ENCODE data around the gene KCNK16.

Gene KCNK16

DNA sequence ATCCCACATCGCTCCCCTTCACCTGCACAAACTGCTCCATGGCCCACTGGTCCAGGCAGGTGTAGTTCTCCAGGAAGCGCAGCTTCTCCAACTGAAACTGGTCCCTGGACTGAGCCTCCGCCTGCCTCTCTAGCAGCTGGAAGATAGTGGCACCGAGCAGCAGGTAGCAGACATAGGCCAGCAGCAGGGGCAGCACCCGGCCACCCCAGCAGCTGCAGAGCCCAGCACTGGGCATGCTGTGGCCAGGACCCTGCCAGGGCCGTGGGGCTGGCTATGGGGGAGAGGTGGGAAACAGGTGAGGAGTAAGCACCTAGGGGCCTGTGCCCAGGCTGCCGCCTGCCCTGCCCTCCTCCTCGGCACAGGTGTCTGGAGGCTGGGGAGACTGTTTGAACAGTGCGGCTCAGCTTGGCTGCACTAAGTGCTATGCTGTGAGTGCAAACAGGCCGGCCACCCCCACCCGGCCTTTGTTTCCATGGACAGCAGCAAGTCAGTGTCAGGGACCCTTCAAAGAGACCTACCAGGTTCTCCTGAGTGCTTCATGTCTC lies at the start of gene KCNK16:
KCNK16 (minus strand) TSS at position 397 of the 545 bp plus-strand sequence; CDS start at position 235, 162 bp downstream.
- DNase-seq = no peak

- no peak for DNase-seq
Measured at GRCh38 chr6:39370390-39370789, 47.9 kb upstream of the KCNK16 start.

GRCh38 chr6:39369987-39370386 lies 47.5 kb upstream of the KCNK16 start:
- DNase-seq = no peak

- no peak for DNase-seq
Measured at GRCh38 chr6:39367700-39368099, 45.2 kb upstream of the KCNK16 start.

GRCh38 chr6:39366931-39367618 lies 44.6 kb upstream of the KCNK16 start:
- no peak for DNase-seq

DNA sequence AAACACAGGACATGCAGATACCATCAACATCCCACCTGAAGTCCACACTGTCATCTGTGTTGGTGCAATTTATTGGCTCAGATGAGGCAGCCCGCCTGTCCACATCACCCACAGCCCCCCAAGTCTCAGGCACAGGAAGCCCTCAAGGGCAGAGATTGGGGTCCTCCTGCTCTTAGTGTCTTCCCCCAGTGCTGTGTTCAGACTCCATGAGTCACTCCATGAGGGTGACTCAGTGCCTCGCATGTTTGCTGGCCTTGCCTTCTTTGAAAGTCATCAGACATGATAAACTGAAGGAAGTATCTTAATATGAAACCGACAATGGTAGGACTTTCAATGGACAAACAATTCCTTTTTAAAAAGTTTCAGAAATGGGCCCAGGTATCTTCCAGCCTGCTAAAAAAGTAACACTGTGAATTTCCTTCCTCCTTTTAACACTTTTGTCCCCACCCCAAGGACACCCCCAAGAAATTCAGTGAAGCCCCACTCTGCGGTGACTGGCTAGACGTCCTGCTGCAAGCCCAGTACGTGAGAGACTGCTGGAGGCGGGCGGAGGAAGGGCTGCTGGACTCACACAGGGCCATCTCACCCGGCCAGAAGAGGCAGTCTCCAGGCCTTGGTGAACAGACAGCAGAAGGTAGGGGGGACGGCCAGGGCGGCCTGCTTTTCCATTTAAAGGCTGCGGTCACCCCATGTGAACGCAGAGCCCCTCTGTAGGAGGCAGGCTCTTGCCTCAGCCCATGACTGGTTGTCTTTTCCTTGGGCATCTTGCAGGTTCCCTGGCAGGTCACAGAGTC lies 43.0 kb upstream of the KCNK16 start:
- no peak for DNase-seq

DNA sequence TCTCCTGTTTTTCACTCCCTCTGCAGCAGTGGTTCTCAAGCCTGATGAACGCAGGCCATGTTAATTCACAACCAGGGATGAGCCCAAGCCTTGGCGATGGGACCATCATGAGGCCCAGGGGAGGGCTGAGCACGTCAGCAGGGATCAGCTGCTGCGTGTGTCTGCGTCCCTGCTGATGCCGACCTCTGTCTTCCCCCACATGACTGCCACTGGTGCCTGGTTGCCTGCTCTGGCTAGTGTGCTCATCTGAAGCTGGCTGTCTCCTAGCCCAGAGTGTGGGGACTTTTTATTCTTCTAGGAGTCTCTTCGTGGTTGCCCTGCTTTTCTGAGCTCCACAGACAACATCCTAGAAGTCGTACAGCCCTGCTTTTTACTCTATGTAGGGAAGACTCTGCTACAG lies 40.8 kb upstream of the KCNK16 start:
- no peak for DNase-seq

GRCh38 chr6:39362487-39362865 lies 40.0 kb upstream of the KCNK16 start:
- DNase-seq = no peak

DNA sequence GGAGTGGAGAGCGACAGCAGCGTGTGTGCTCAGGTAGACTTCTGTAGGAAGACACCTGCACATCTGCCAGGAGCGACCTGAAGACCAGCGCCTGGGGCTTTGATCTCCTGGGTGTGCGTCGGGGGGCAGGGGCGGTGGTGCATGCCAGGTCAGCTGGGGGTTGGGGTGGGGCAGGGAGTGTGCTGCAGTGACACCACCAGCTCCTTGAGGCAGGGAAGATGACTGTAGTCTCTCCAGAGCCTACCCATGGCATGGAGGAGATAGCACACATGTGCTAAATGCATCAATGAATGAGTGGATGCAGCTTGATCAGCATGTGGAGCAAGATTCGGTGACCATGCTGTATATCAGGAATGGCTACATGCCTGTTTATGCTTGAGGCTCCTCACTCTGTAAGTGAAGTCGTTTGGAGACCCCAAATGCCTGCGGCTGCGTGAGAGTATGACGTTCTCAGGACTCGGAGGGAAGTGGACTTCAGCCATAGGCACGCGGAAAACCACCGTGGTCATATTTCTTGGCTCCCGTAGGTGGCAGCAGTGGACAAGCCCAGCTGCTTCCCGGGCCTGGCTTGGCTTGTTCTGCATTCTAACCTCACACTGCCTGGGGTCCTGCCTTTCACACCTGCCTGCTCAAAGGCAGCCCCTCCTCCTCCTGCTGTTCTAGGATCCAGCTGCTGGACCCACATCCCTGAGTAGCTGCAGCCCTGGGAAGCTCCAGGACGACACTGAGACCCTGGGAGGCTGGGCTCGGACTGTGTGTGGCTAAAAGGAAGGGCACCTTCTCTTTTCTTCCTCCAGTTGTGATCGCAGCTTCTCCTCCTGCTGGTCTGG lies 39.4 kb upstream of the KCNK16 start:
- no peak for DNase-seq

- no peak for DNase-seq
Measured at GRCh38 chr6:39360378-39360777, 37.9 kb upstream of the KCNK16 start.

DNA sequence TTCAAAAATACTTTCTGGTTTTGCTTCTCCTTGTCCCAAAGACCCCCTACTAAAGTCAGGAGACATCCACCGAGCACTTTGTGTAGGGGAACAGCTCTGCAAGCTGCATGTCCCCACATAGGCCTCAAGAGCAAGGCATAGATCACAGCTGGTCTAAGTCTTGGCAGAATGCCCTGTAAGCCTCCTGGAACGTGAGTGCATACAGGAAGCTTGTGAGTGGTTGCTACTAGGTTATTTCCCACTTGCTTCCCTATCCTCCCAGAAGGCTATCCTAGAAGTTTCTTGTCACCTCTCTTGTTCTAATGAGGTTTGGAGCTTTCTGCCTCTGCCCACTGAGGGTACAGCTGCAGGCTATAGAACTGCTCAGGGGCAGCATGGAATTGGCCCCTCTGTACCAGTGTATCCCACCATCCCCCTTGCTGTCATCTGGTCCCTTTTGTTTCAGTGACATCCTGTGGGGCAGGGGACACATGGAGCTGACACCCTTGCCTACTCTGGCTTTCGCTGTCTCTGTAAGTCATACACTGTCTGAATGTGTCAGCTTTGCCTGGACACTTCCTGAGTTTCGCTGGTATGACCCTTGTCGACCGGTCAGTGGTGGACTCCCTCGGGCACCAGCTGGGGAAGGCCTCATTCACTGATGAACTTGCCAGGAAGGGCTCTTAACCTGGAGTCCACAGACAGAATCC lies 35.6 kb upstream of the KCNK16 start:
- DNase-seq = no peak

DNA sequence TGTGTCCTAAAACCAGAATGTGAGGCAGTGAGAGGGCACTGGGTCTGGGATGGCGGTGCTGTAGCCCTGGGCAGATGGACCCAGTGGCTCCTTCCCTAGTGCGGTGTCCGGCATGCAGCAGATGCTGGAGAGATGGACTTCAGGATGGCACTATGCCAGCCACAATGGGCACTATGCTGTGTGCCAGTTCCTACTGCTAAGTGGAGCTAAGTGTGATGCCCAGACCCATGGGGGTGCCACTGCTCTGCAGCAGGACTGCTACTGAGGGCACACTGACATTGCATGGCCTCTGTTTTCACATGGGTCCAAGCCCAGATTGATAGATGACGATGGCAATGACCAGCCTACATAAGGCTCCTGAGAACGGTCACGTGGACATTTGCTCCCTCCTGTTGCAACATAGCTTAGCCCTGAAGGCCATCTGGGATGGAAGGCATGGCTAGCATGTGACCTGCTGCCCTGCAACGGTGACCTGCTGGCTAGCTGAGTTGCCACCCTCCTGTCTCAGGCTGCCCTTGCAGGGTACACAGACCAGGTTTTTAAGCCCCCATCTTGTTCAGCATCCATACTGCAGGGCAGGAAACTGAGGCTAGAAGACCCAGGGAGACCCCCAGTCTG lies 31.3 kb upstream of the KCNK16 start:
- DNase-seq = no peak

DNA sequence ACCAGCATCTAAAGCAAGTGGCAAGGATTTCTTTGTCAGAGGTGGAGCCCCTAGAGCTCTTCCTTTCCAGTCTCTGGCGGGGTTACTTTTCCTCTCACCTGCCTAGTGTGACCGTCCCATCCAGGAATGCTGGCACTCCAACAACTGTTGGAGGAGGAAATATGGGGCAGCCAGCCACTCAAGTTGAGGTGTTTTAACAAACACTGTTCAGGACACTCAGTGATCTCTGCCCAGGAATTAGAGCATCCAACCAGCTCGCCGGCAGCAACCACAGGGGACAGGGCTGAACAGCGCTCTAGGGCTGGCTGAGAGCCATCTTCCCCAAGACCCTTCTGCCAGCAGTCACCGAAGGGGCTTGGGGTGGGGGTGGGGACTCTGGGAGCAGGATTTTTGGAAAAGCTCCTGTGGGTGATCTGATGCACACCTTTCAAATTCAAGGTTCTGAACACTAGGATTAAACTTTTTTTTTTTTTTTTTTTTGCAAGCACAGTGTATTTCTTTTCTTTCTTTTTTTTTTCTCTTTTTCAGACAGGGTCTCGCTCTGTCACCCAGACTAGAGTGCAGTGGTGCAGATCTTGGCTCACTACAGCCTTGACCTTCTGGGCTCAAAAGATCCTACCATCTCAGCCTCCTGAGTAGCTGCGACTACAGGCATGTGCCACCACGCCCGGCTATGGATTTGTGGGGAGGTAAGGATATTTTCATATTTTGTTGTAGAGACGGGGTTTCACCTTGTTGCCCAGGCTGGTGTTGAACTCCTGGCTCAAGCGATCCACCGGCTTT lies 28.4 kb upstream of the KCNK16 start:
- no peak for DNase-seq

- DNase-seq = no peak
Measured at GRCh38 chr6:39348740-39349139, 26.2 kb upstream of the KCNK16 start.

- no peak for DNase-seq
Measured at GRCh38 chr6:39347906-39348585, 25.5 kb upstream of the KCNK16 start.

DNA sequence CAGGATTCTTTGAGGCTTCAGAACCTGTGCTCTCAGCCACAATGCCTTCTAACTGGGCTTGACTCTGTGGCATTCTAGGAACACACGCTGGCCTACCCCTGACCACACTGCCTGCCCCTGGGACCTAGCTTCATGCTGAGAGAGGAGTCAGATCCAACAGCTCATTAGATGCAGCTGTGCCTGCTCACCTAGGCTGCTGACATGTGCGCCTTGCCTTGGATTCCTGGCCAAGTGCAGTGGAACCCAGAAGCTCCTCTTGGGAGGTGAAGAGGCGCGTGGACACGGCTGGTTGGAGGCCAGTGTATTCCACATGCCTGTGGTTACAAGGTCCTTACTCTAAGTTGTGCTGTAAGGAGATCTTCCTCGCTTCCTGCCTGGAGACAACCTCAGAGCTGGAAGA lies 24.7 kb upstream of the KCNK16 start:
- DNase-seq = no peak

- DNase-seq = no peak
Measured at GRCh38 chr6:39344821-39345280, 22.3 kb upstream of the KCNK16 start.

- no peak for DNase-seq
Measured at GRCh38 chr6:39343396-39343870, 20.9 kb upstream of the KCNK16 start.

GRCh38 chr6:39342692-39343395 lies 20.3 kb upstream of the KCNK16 start:
- no peak for DNase-seq

DNA sequence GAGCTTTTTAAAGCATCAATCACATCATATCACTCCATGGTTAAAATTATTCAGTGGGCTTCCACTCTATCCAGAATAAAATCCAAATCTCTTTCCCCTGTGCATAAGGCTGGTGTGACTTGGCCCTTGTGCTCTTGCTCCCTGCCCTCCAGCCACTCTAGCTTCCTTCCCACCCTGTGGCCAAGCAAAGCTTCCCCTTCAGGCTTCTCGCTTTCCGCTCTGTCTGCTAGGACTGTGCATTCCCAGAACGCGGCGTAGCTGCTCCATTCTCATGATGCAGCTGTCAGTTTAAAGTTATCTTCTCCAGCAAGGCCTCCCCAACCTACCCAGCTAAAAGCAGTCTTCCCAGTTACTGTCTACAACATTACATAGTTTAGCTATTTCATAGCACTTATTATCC lies 19.4 kb upstream of the KCNK16 start:
- DNase-seq = no peak

Data from NCI-H1048 (cell line).